HFFc6 (cell line): ENCODE measurements around the gene GTF2F2. TPM values are rescaled to one million over a fixed set of nuclear protein-coding genes. Genes with fewer than 3 reads are reported as not detected.

Experiments used
- DNase-seq: peaks from one replicate; pipeline ENCODE4 v3.0.0-alpha.2; 2018
- H3K27ac Mint-ChIP-seq: 2 replicates; pipeline ENCODE4 v1.8.0; 2020; ENCODE audit warnings: mild to moderate bottlenecking, mixed read lengths
- H3K27me3 Mint-ChIP-seq: 2 replicates; pipeline ENCODE4 v1.8.0; 2021; ENCODE audit warnings: mild to moderate bottlenecking, moderate library complexity, mixed read lengths; ENCODE audit not compliant: insufficient read depth
- H3K36me3 Mint-ChIP-seq: 2 replicates; pipeline ENCODE4 v1.8.0; 2021; ENCODE audit warnings: low read depth, mixed read lengths
- H3K4me1 Mint-ChIP-seq: 2 replicates; pipeline ENCODE4 v1.8.0; 2020; ENCODE audit warnings: low read depth, mixed read lengths
- H3K4me3 Mint-ChIP-seq: 2 replicates; pipeline ENCODE4 v1.8.0; 2020; ENCODE audit warnings: mild to moderate bottlenecking, moderate library complexity, mixed read lengths
- H3K9me3 Mint-ChIP-seq: 2 replicates; pipeline ENCODE4 v1.8.0; 2020; ENCODE audit warnings: mild to moderate bottlenecking, mixed read lengths
- CTCF ChIP-seq: fragments of 200-600 bp; sonication (generic); IDR thresholded peaks from 2 replicates; pipeline ENCODE4 v1.5.0; 2021; ENCODE audit warnings: antibody characterized with exemption, mild to moderate bottlenecking
- total RNA-seq, 6 experiments: library from RNA; stranded (reverse); fragmentation: NEBNext Ultra II Directional; extraction: Animal tissue kit (Norgen Biotek cat#: 25700); gene quantifications; 2 replicates in 1 of 6; 3 replicates in 5 of 6; pipeline ENCODE4 v1.2.3, GENCODE V29; 2021

Gene GTF2F2
- total RNA-seq, 6 experiments from 2014 or later = 22.9 to 31.5 (median 24.7) TPM

- no peak overlapping the region for H3K4me3 Mint-ChIP-seq
- H3K27me3 Mint-ChIP-seq = peaks cover 9% of the 10 kb centered on the region
- no peak for TF ChIP-seq CTCF
- DNase-seq = no peak
- H3K4me1 Mint-ChIP-seq = peaks cover 28% of the 10 kb centered on the region
- no peaks in the 10 kb centered on the region for H3K9me3 Mint-ChIP-seq
- H3K27ac Mint-ChIP-seq = no peak overlapping the region
- no peaks in the 10 kb centered on the region for H3K36me3 Mint-ChIP-seq
These were observed 35.8 kb upstream of the GTF2F2 start for GRCh38 chr13:45084515-45084914.

GRCh38 chr13:45086484-45086883, 33.8 kb upstream of the GTF2F2 start:
- no peak for TF ChIP-seq CTCF
- Mint-ChIP-seq H3K4me1 (peaks cover 28% of the 10 kb centered on the region), H3K4me3 (no peak overlapping the region), H3K9me3 (no peaks in the 10 kb centered on the region), H3K27ac (peak overlapping the region; percentile 73), H3K36me3 (no peaks in the 10 kb centered on the region), H3K27me3 (peaks cover 3% of the 10 kb centered on the region)
- DNase-seq = peak; percentile 96

GRCh38 chr13:45092663-45093062, 27.6 kb upstream of the GTF2F2 start:
- DNase-seq = peak; percentile 6
- no peaks in the 10 kb centered on the region for H3K9me3 Mint-ChIP-seq
- peaks cover 5% of the 10 kb centered on the region for H3K27me3 Mint-ChIP-seq
- H3K4me1 Mint-ChIP-seq = peaks cover 8% of the 10 kb centered on the region
- H3K36me3 Mint-ChIP-seq = no peaks in the 10 kb centered on the region
- no peak overlapping the region for H3K4me3 Mint-ChIP-seq
- H3K27ac Mint-ChIP-seq = no peak overlapping the region
- TF ChIP-seq CTCF = no peak

GRCh38 chr13:45100573-45101262, 19.6 kb upstream of the GTF2F2 start:
- TF ChIP-seq CTCF = no peak
- H3K4me3 Mint-ChIP-seq = no peak overlapping the region
- peaks cover 12% of the 10 kb centered on the region for H3K4me1 Mint-ChIP-seq
- no peak overlapping the region for H3K27ac Mint-ChIP-seq
- H3K27me3 Mint-ChIP-seq = peaks cover 9% of the 10 kb centered on the region
- no peaks in the 10 kb centered on the region for H3K9me3 Mint-ChIP-seq
- DNase-seq = no peak
- no peaks in the 10 kb centered on the region for H3K36me3 Mint-ChIP-seq

- H3K27me3 Mint-ChIP-seq = peaks cover 4% of the 10 kb centered on the region
- H3K4me1 Mint-ChIP-seq = peaks cover 12% of the 10 kb centered on the region
- H3K9me3 Mint-ChIP-seq = no peaks in the 10 kb centered on the region
- no peaks in the 10 kb centered on the region for H3K36me3 Mint-ChIP-seq
- TF ChIP-seq CTCF = no peak
- no peak overlapping the region for H3K27ac Mint-ChIP-seq
- no peak overlapping the region for H3K4me3 Mint-ChIP-seq
- no peak for DNase-seq
These were observed 18.8 kb upstream of the GTF2F2 start for GRCh38 chr13:45101327-45102018.
